GM23338 (cell line): ENCODE results near the gene CCDC80. TPM values are rescaled to one million over a fixed set of nuclear protein-coding genes. Genes with fewer than 3 reads are reported as not detected.

Experiments used
- ATAC-seq: fragments of 200-7000 bp; cut with Tn5 transposase; 3 replicates; pipeline ENCODE4 v1.9.1; 2020
- DNase-seq: peaks from one replicate; pipeline ENCODE4 v3.0.0-alpha.2; 2015; ENCODE audit warnings: low spot score
- H2AFZ ChIP-seq: fragments of 200-600 bp; sonication (generic); 2 replicates; pipeline ENCODE4 v1.8.0; 2016; ENCODE audit warnings: antibody characterized with exemption, mild to moderate bottlenecking, moderate library complexity
- H3F3A ChIP-seq: fragments of 200-600 bp; sonication (generic); replicated peaks from 2 replicates; pipeline ENCODE4 v1.8.0; 2017; ENCODE audit warnings: antibody characterized with exemption, mixed run types, low read depth
- H3K27ac ChIP-seq: fragments of 200-600 bp; sonication (generic); 2 replicates; pipeline ENCODE4 v1.6.1; 2016; ENCODE audit warnings: low read depth
- H3K27me3 ChIP-seq: fragments of 200-600 bp; sonication (generic); 2 replicates; pipeline ENCODE4 v1.8.0; 2016; ENCODE audit warnings: mild to moderate bottlenecking, mixed run types, moderate library complexity; ENCODE audit not compliant: insufficient read depth
- H3K36me3 ChIP-seq: fragments of 200-600 bp; sonication (generic); 2 replicates; pipeline ENCODE4 v1.8.0; 2016; ENCODE audit warnings: mild to moderate bottlenecking; ENCODE audit not compliant: insufficient read depth
- H3K4me1 ChIP-seq: fragments of 200-600 bp; sonication (generic); 2 replicates; pipeline ENCODE4 v1.8.0; 2016; ENCODE audit warnings: mild to moderate bottlenecking, moderate library complexity; ENCODE audit not compliant: insufficient read depth
- H3K4me2 ChIP-seq: fragments of 200-600 bp; sonication (generic); 2 replicates; pipeline ENCODE4 v1.7.1; 2017; ENCODE audit warnings: mixed run types
- H3K4me3 ChIP-seq: fragments of 200-600 bp; sonication (generic); 2 replicates; pipeline ENCODE4 v1.6.1; 2016; ENCODE audit warnings: mixed run types
- H3K79me2 ChIP-seq: fragments of 200-600 bp; sonication (generic); replicated peaks from 2 replicates; pipeline ENCODE4 v1.8.0; 2017; ENCODE audit warnings: mild to moderate bottlenecking; ENCODE audit not compliant: insufficient read depth
- H3K9me2 ChIP-seq: fragments of 200-600 bp; sonication (generic); 2 replicates; pipeline ENCODE4 v1.8.0; 2017; ENCODE audit not compliant: insufficient read depth
- H4K20me1 ChIP-seq: fragments of 200-600 bp; sonication (generic); replicated peaks from 2 replicates; pipeline ENCODE4 v1.8.0; 2017; ENCODE audit warnings: mild to moderate bottlenecking; ENCODE audit not compliant: insufficient read depth
- H3K27ac Mint-ChIP-seq: 2 replicates; pipeline ENCODE4 v1.8.0; 2020; ENCODE audit warnings: inconsistent platforms, mild to moderate bottlenecking, moderate library complexity, mixed read lengths
- H3K27me3 Mint-ChIP-seq: 3 replicates; pipeline ENCODE4 v1.8.0; 2022; ENCODE audit warnings: low read depth, mild to moderate bottlenecking, moderate library complexity, mixed read lengths, inconsistent platforms; ENCODE audit not compliant: insufficient read depth, poor library complexity
- H3K36me3 Mint-ChIP-seq: 3 replicates; pipeline ENCODE4 v1.8.0; 2021; ENCODE audit warnings: low read depth, mild to moderate bottlenecking, inconsistent platforms, moderate library complexity, mixed read lengths
- H3K4me1 Mint-ChIP-seq: 3 replicates; pipeline ENCODE4 v1.8.0; 2020; ENCODE audit warnings: mild to moderate bottlenecking, inconsistent platforms, mixed read lengths
- H3K4me3 Mint-ChIP-seq: 3 replicates; pipeline ENCODE4 v1.8.0; 2021; ENCODE audit warnings: moderate library complexity, mild to moderate bottlenecking, inconsistent platforms, mixed read lengths
- H3K9me3 Mint-ChIP-seq: 3 replicates; pipeline ENCODE4 v1.8.0; 2020; ENCODE audit warnings: moderate library complexity, mild to moderate bottlenecking, inconsistent platforms, mixed read lengths
- EZH2 ChIP-seq: fragments of 200-600 bp; sonication (generic); IDR thresholded peaks from one replicate; pipeline ENCODE4 v1.8.0; 2017; ENCODE audit warnings: antibody characterized with exemption, mild to moderate bottlenecking, low read depth; ENCODE audit not compliant: unreplicated experiment
- EZH2phosphoT487 ChIP-seq: fragments of 200-600 bp; sonication (generic); IDR thresholded peaks from one replicate; pipeline ENCODE4 v1.8.1; 2018; ENCODE audit warnings: antibody characterized with exemption; ENCODE audit not compliant: unreplicated experiment
- POLR2AphosphoS5 ChIP-seq: IDR thresholded peaks from 2 replicates; pipeline ENCODE4 v1.6.1; 2016; ENCODE audit warnings: antibody characterized with exemption, low read depth
- STAT1 ChIP-seq: IDR thresholded peaks from one replicate; pipeline ENCODE4 v1.6.1; 2016; ENCODE audit warnings: antibody characterized with exemption; ENCODE audit not compliant: unreplicated experiment
- ZNF114 ChIP-seq: fragments of 250-450 bp; sonication (Bioruptor Pico); IDR thresholded peaks from 2 replicates; pipeline ENCODE4 v1.5.0; 2020; ENCODE audit warnings: mild to moderate bottlenecking, moderate library complexity
- polyA plus RNA-seq: library from polyadenylated mRNA; unstranded; fragments of >200 nt; fragmentation: Nextera tagmentation; extraction: Ambion mirVana; gene quantifications from 2 replicates; pipeline ENCODE4 v1.2.1, GENCODE V29; 2016
- total RNA-seq: library from RNA; depleted of rRNA; stranded (reverse); fragments of >200 nt; shearing (Covaris generic); gene quantifications from 2 replicates; pipeline ENCODE4 v1.2.3, GENCODE V29; 2014
- TF ChIP-seq, protein P1 (sequence below): fragments of 250-450 bp; sonication (Bioruptor Pico); IDR thresholded peaks from 2 replicates; pipeline ENCODE4 v1.5.0; 2020; ENCODE audit warnings: mild to moderate bottlenecking, moderate library complexity
- TF ChIP-seq, protein P2 (sequence below): IDR thresholded peaks from one replicate; pipeline ENCODE4 v1.6.1; 2018; ENCODE audit warnings: antibody characterized with exemption; ENCODE audit not compliant: unreplicated experiment
- TF ChIP-seq, protein P3 (sequence below), 2 experiments: fragments of 200-600 bp in 1 of 2; sonication (generic) in 1 of 2; conservative IDR thresholded peaks; 2 replicates each; pipeline versions ENCODE4 v1.5.1 to v1.6.1; 2016 to 2017; ENCODE audit warnings: antibody characterized with exemption in 2 of 2, low read depth in 2 of 2, mild to moderate bottlenecking in 2 of 2, moderate library complexity in 1 of 2

Gene CCDC80
- total and polyA plus RNA-seq, 2 experiments from 2014 or later: 5.4 to 6.7 TPM

DNA sequence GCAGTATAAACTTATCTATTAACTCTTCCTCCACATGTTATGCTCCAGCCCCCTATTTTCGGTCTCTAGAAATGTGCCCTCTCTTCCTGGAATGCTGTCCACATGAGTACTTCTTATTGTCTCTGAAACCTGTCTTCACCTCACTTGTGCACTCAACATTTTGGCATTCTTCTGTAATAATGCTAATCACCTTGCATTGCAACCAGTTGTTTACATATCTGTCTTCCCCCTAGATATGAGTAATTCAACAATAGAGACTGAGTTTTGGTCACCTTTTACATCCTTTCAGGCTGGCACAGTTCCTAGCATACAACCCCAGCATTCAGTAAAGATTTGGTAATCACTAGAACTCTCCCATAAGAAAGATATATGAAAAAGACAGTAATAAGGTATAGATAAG is 17.2 kb downstream of the CCDC80 start (continued):
- TF ChIP-seq, protein P1, sequence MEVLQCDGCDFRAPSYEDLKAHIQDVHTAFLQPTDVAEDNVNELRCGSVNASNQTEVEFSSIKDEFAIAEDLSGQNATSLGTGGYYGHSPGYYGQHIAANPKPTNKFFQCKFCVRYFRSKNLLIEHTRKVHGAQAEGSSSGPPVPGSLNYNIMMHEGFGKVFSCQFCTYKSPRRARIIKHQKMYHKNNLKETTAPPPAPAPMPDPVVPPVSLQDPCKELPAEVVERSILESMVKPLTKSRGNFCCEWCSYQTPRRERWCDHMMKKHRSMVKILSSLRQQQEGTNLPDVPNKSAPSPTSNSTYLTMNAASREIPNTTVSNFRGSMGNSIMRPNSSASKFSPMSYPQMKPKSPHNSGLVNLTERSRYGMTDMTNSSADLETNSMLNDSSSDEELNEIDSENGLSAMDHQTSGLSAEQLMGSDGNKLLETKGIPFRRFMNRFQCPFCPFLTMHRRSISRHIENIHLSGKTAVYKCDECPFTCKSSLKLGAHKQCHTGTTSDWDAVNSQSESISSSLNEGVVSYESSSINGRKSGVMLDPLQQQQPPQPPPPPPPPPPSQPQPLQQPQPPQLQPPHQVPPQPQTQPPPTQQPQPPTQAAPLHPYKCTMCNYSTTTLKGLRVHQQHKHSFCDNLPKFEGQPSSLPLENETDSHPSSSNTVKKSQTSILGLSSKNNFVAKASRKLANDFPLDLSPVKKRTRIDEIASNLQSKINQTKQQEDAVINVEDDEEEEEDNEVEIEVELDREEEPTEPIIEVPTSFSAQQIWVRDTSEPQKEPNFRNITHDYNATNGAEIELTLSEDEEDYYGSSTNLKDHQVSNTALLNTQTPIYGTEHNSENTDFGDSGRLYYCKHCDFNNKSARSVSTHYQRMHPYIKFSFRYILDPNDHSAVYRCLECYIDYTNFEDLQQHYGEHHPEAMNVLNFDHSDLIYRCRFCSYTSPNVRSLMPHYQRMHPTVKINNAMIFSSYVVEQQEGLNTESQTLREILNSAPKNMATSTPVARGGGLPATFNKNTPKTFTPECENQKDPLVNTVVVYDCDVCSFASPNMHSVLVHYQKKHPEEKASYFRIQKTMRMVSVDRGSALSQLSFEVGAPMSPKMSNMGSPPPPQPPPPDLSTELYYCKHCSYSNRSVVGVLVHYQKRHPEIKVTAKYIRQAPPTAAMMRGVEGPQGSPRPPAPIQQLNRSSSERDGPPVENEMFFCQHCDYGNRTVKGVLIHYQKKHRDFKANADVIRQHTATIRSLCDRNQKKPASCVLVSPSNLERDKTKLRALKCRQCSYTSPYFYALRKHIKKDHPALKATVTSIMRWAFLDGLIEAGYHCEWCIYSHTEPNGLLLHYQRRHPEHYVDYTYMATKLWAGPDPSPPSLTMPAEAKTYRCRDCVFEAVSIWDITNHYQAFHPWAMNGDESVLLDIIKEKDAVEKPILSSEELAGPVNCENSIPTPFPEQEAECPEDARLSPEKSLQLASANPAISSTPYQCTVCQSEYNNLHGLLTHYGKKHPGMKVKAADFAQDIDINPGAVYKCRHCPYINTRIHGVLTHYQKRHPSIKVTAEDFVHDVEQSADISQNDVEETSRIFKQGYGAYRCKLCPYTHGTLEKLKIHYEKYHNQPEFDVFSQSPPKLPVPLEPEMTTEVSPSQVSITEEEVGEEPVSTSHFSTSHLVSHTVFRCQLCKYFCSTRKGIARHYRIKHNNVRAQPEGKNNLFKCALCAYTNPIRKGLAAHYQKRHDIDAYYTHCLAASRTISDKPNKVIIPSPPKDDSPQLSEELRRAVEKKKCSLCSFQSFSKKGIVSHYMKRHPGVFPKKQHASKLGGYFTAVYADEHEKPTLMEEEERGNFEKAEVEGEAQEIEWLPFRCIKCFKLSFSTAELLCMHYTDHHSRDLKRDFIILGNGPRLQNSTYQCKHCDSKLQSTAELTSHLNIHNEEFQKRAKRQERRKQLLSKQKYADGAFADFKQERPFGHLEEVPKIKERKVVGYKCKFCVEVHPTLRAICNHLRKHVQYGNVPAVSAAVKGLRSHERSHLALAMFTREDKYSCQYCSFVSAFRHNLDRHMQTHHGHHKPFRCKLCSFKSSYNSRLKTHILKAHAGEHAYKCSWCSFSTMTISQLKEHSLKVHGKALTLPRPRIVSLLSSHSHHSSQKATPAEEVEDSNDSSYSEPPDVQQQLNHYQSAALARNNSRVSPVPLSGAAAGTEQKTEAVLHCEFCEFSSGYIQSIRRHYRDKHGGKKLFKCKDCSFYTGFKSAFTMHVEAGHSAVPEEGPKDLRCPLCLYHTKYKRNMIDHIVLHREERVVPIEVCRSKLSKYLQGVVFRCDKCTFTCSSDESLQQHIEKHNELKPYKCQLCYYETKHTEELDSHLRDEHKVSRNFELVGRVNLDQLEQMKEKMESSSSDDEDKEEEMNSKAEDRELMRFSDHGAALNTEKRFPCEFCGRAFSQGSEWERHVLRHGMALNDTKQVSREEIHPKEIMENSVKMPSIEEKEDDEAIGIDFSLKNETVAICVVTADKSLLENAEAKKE (CRISPR knock-in tag): no peak
- TF ChIP-seq POLR2AphosphoS5: no peak
- no peak for TF ChIP-seq STAT1
- no peak for TF ChIP-seq EZH2phosphoT487
- no peak for TF ChIP-seq EZH2
- TF ChIP-seq, protein P2, sequence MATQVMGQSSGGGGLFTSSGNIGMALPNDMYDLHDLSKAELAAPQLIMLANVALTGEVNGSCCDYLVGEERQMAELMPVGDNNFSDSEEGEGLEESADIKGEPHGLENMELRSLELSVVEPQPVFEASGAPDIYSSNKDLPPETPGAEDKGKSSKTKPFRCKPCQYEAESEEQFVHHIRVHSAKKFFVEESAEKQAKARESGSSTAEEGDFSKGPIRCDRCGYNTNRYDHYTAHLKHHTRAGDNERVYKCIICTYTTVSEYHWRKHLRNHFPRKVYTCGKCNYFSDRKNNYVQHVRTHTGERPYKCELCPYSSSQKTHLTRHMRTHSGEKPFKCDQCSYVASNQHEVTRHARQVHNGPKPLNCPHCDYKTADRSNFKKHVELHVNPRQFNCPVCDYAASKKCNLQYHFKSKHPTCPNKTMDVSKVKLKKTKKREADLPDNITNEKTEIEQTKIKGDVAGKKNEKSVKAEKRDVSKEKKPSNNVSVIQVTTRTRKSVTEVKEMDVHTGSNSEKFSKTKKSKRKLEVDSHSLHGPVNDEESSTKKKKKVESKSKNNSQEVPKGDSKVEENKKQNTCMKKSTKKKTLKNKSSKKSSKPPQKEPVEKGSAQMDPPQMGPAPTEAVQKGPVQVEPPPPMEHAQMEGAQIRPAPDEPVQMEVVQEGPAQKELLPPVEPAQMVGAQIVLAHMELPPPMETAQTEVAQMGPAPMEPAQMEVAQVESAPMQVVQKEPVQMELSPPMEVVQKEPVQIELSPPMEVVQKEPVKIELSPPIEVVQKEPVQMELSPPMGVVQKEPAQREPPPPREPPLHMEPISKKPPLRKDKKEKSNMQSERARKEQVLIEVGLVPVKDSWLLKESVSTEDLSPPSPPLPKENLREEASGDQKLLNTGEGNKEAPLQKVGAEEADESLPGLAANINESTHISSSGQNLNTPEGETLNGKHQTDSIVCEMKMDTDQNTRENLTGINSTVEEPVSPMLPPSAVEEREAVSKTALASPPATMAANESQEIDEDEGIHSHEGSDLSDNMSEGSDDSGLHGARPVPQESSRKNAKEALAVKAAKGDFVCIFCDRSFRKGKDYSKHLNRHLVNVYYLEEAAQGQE: no peak

DNA sequence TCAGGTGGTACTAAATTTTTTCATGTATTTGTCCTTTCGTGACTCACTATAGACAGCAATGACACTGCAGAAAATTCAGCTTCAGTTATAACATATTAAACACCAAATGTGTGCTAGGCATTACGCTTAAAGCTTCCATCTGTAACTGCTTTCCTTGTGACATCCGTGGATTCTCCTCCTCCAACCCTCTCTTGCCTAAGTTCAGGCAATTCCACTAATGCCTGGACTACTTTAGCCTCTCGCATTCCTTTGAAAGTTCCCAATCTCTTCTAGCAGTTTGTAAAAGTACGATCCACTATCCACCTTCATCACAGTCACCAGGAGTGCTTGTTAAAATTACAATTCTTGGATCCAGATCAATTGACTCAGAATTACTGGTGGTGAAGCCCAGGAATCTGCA is 17.7 kb downstream of the CCDC80 start:
- H3K27ac Mint-ChIP-seq: no peak overlapping the region
- no peaks in the 10 kb centered on the region for H3K9me3 Mint-ChIP-seq
- Histone ChIP-seq H3K4me3 (no peak overlapping the region), H3K36me3 (no peaks in the 10 kb centered on the region), H3K27me3 (no peaks in the 10 kb centered on the region), H3K4me1 (peaks cover 11% of the 10 kb centered on the region), H3F3A (no peaks in the 10 kb centered on the region), H3K4me2 (no peak overlapping the region), H3K79me2 (no peaks in the 10 kb centered on the region), H3K9me2 (no peaks in the 10 kb centered on the region; the same call in 1 of the 2 replicates), H4K20me1 (no peaks in the 10 kb centered on the region), H2AFZ (no peak overlapping the region; the same call in 1 of the 2 replicates), H3K27ac (no peak overlapping the region)
- DNase-seq: no peak
- ATAC-seq: no peak
- H3K4me3 Mint-ChIP-seq: no peak overlapping the region
- peaks cover 8% of the 10 kb centered on the region for H3K4me1 Mint-ChIP-seq
- no peaks in the 10 kb centered on the region for H3K27me3 Mint-ChIP-seq
- no peaks in the 10 kb centered on the region for H3K36me3 Mint-ChIP-seq
- TF ChIP-seq, protein P3, sequence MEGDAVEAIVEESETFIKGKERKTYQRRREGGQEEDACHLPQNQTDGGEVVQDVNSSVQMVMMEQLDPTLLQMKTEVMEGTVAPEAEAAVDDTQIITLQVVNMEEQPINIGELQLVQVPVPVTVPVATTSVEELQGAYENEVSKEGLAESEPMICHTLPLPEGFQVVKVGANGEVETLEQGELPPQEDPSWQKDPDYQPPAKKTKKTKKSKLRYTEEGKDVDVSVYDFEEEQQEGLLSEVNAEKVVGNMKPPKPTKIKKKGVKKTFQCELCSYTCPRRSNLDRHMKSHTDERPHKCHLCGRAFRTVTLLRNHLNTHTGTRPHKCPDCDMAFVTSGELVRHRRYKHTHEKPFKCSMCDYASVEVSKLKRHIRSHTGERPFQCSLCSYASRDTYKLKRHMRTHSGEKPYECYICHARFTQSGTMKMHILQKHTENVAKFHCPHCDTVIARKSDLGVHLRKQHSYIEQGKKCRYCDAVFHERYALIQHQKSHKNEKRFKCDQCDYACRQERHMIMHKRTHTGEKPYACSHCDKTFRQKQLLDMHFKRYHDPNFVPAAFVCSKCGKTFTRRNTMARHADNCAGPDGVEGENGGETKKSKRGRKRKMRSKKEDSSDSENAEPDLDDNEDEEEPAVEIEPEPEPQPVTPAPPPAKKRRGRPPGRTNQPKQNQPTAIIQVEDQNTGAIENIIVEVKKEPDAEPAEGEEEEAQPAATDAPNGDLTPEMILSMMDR (conservative IDR thresholded peaks at IDR 0.05; ENCODE audit: low read depth in 2 of 2): no peak
- TF ChIP-seq ZNF114 (CRISPR knock-in tag): no peak
- TF ChIP-seq EZH2: no peak
